OCI-LY3 (cell line): Measurements from ENCODE around the gene PAF1.
A peak's percentile ranks its signal among the peaks of the same experiment; 100 is the strongest.

ENCODE experiments used
- EZH2phosphoT487 ChIP-seq: fragments of 200-600 bp; shearing (Covaris generic); IDR thresholded peaks from 2 replicates; pipeline ENCODE4 v1.6.1; 2018; ENCODE audit warnings: antibody characterized with exemption, mixed run types, low read depth
- TF ChIP-seq, protein P1 (sequence below): fragments of 200-600, 300-600 bp; sonication (generic); IDR thresholded peaks from 2 replicates; pipeline ENCODE4 v1.5.1; 2014; ENCODE audit warnings: antibody characterized with exemption, low read length, low read depth

DNA sequence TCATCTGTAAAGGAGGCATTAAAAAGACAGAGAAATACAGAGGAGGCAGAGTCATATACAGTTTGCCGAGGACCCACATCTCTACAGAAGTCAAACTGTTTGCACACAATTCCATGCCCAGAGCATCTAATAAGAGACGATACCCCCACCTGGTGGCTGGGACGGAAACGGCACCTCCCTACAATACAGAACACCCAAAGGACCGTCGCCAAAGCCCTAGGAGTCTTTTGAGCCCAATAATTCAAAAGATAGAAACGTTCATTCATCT, 20.9 kb upstream of the PAF1 start:
- TF ChIP-seq, protein P1, sequence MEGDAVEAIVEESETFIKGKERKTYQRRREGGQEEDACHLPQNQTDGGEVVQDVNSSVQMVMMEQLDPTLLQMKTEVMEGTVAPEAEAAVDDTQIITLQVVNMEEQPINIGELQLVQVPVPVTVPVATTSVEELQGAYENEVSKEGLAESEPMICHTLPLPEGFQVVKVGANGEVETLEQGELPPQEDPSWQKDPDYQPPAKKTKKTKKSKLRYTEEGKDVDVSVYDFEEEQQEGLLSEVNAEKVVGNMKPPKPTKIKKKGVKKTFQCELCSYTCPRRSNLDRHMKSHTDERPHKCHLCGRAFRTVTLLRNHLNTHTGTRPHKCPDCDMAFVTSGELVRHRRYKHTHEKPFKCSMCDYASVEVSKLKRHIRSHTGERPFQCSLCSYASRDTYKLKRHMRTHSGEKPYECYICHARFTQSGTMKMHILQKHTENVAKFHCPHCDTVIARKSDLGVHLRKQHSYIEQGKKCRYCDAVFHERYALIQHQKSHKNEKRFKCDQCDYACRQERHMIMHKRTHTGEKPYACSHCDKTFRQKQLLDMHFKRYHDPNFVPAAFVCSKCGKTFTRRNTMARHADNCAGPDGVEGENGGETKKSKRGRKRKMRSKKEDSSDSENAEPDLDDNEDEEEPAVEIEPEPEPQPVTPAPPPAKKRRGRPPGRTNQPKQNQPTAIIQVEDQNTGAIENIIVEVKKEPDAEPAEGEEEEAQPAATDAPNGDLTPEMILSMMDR, result peak; percentile 99
- no peak for TF ChIP-seq EZH2phosphoT487
